NCI-H82 treated with DMSO at 0.1 percent for 48 hours (cell line): ENCODE results near the gene PRKCB.
"Not testable (repeated sequence)": the region's sequence is repeated elsewhere in the genome, so short reads cannot be mapped to it uniquely, and the experiment has no call there.

Experiments
- DNase-seq: peaks from one replicate; lab custom pipeline; 2025; ENCODE audit not compliant: unreplicated experiment; lab: John Stamatoyannopoulos, UW

The PRKCB gene

GRCh38 chr16:23901178-23902033 is 65.6 kb downstream of the PRKCB start:
- no peak for DNase-seq

DNA sequence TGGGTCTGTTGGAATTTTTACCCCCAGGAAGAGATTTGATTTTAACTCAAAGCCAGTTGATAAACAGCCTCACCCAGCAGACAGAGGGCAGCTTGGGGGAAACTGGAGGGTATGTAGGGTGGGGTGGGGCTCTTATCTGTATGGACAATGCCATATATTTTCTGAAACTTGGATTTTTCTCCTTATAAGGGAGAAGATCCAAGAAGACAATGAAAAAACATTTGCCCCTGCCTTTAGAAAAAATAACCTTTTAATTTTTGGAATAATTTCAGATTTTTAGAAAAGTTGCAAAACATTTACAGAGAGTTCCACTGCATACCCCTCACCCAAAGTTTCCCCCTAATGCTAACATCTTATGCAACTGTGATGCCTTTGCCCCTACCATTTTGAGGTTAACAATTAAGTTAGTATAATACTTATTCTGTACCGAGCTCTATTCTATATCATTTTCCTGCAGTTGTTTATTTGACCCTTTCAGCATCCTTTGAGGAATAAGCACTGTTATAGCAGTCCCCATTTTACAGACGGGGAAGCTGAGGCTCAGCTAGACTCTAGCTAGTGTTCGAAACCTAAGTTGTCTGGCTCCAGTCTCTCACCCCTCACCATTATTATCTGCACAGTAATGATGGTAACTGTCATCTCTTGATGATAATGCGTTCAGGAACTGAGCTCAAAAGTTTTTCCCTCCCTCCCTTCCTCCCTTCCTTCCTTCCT is 66.4 kb downstream of the PRKCB start:
- DNase-seq, result no peak

DNA sequence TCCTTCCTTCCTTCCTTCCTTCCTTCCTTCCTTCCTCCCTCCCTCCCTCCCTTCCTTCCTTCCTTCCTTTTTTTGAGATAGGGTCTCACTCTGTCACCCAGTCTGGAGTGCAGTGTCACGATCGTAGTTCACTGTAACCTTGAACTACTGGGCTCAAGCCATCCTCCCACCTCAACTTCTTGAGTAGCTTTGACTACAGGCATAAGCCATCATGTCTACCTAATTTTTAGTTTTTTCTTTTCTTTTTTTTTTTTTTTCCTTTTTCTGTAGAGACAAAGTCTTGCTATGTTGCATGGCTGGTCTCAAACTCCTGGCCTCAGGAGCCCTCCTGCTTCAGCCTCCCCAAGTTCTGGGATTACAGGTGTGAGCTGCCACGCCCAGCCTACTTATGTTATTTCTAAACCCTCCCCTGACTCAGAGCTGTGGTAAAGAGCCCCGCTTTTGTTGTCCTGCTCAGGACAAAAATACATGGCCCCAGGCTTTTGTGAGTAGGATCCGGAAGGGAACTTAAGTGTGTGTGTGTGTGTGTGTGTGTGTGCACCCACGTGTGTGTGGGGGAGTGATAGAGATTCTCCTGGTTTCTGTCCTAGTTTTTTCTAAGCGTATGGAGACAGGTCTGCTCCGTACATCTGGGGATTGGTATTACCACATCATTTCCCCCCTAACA is 67.1 kb downstream of the PRKCB start:
- DNase-seq, result no peak

DNA sequence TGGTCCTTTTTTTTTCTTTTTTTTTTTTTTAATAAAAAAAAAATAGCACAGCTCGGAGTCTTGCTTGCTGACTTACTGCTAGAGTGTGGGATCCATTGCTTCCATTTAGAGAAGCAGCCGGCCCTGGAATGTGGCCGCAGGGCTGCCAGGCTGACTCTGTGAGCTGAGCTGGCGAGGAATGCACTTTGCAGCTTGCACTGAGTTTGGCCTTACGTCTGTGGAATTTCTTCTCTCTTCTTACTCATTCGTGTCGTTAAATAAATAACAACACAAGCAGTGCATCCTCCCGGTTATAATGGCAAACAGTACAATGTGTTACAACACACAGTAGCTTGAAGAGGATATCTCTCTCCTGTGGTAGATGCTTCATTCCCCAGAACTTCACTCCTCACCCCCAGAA is 69.2 kb downstream of the PRKCB start:
- no peak for DNase-seq

DNA sequence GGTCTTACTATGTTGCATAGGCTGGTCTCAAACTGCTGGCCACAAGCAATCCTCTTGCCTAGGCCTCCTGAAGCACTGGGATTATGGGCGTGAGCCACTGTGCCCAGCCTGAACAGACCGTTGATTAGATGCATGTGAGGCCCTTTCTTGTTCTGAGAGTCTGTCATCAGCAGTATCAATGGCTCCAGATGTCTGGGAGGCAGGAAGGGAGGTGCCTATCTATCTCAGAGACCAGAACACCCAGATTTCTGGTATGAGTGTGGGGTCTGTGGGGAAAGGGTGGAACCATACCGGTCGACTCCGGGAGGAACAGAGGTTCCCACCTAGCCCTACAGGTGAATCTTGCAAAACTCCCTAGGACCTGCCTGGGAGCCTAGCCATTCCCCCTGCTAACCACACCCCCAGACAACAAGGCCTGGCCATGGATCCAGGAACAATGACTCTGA is 71.7 kb downstream of the PRKCB start:
- no peak for DNase-seq

DNA sequence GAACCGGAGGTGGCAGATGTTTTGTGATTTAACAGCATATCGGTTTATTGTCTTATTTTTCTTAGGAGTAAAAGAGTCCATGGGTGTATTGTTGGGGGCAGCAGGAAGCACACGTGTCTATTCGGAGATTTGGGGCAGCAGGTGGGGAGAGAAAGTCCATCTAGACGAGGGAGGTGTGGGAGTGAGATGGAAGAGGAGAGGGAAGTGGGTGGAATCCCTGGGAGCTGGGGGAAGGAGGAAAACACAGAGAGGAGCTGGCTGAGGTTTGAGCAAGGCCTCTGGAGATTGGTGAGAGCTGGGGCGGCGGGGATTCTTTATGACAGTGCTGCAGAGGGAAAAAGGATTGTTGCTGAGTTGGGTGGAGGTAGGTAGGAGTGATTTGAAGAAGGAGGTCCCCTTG is 72.1 kb downstream of the PRKCB start:
- DNase-seq, result peak; percentile 4

DNA sequence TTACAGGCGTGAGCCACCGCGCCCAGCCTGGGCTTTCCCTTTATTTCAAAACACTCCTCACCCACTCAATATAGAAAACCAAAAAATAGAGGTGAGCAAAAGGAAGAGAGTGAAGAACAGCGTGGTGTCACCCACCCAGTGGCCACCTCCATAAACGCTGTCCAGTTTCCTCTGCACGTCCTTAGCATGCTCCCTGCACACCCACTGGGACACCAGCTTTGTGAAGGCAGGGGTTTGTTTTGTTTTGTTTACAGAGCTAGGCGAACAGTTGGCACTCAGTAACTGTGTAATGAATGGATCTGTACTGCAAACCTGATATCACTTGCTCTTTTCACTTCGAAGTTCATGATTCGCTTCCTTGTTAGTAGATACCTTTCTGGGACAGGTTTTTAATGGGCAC is 73.0 kb downstream of the PRKCB start:
- no peak for DNase-seq

- peak; percentile 23 for DNase-seq
These were observed 74.1 kb downstream of the PRKCB start for GRCh38 chr16:23909792-23910418.

GRCh38 chr16:23914946-23915530 is 79.3 kb downstream of the PRKCB start:
- DNase-seq, result no peak

- not testable (repeated sequence) for DNase-seq
These were observed 80.8 kb downstream of the PRKCB start for GRCh38 chr16:23916552-23916951.

DNA sequence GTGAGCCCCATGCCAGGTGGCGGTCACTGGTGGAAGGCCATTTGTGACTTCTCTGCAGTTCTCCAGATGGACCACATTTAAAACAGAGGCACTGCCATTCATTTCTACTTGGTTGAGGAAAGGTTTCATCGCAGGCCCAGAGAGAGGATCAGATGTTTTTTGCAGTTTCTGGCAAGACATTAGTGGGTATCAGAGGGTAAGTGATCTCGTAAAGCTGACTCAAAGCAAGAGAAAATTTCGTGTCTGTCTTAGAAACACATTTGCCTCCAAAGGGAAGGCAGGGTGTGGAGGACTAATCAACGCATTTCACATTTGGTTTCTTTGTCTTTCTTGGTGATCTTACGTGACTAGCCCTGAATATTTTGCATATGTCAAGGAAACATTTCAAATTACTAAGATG is 81.8 kb downstream of the PRKCB start:
- no peak for DNase-seq

GRCh38 chr16:23920446-23920845 is 84.7 kb downstream of the PRKCB start:
- no peak for DNase-seq

DNA sequence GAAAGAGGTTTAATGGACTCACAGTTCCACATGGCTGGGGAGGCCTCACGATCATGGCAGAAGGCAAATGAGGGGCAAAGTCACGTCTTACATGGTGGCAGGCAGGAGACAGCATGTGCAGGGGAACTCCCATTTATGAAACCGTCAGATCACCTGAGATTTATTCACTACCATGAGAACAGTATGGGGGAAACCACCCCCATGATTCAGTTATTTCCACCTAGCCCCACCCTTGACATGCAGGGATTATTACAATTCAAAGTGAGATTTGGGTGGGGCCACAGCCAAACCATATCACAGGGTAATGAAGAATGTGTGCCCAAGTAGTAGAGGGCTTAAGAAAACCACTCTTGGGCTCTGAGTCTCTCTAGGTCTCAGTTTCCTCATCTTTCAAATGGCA is 85.1 kb downstream of the PRKCB start:
- no peak for DNase-seq

DNA sequence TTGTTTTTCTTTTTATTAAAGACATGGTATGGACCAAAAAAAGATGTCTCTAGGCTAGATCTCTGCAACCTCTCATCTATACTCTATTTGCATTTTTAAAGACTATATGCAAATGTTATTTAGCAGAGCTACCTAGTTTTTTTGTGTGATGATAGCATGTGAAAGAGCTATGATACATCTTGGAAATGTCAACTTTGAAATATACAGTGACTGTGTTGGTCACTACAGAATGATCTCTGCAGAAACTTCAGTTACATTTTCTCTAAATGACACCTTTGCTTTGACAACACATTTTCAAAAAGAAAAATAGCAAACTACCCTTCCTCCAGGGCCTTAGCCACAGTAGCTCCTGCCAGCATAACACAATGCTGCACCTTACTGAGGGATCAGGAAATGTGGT is 86.6 kb downstream of the PRKCB start:
- DNase-seq, result no peak

DNA sequence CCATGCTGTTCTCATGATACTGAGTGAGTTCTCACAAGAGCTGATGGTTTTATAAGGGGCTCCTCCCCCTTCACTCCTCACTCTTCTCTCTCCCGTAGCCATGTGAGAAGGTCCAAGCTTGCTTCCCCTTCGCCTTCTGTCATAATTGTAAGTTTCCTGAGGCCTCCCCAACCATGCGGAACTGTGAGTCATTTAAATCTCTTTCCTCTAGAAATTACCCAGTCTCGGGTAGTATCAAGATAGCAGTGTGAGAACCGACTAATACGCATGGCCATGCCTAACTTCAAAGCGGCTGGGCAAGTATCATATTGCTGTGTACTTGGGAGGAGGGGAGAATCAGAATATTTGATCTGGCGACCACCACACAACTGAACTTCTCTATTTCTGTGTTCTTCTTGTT is 88.3 kb downstream of the PRKCB start:
- no peak for DNase-seq

GRCh38 chr16:23927796-23928195 is 92.0 kb downstream of the PRKCB start:
- DNase-seq, result no peak

DNA sequence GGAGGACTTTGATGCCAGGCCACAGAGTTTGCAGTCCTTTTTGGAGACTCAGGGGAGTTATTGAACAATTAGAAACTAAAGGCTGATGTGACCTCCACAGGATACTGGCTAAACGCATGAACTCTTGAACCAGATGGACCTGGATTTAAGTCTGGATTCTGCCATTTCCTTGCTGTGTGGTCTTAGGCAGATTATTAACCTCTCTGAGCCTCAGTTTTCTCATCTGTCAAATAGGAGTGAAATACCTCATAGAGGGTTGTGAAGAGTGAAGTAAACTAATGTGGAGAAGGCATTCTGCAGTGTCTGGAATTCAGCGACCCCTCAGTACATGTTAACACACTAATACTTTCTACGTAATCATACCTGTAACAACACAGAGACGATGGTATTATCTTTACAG is 93.5 kb downstream of the PRKCB start:
- DNase-seq, result no peak

- peak; percentile 64 for DNase-seq
These were observed 94.1 kb downstream of the PRKCB start for GRCh38 chr16:23929856-23930255.

GRCh38 chr16:23930791-23931190 is 95.0 kb downstream of the PRKCB start:
- DNase-seq, result no peak

DNA sequence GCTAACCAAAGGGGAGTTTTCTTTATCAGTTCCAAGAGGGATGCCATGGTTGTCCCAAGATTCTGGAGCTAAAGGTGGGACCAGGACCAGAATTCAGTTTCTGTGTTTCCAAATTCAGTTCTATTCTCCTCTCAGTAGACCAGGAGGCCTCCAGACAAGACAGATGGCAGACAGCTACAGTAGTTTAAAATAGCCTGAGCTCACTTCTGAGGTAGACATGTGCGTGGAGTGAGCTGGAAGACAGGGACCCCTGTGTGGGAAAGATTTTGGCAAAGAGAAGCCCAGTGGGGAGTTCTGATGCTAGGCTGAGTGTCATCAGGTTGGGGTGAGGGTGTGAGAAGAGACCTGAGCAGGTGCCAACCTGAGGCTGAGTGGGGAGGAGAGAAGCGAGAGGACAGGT is 95.4 kb downstream of the PRKCB start:
- no peak for DNase-seq

DNA sequence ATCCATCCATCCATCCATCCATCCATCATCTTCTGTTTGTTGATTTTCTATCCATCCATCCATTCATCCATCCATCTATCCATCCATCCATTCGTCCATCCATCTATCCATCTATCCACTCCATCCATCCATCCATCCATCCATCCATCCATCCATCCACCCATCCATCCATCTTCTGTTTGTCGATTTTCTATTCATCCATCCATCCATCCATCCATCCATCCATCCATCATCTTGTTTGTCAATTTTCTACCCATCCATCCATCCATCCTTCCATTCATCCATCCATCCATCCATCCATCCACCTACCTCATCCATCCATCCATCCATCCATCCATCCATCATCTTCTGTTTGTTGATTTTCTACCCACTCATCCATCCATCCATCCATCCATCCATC is 97.9 kb downstream of the PRKCB start:
- not testable (repeated sequence) for DNase-seq
